GM12878 (cell line): ENCODE measurements around the gene CLK2. TPM values are rescaled to one million over a fixed set of nuclear protein-coding genes. Genes with fewer than 3 reads are reported as not detected.

Source experiments
- ATAC-seq: fragments of 200-7000 bp; cut with Tn5 transposase; 3 replicates; pipeline ENCODE4 v1.9.1; 2020; ENCODE audit warnings: mild to moderate bottlenecking, moderate library complexity
- BruUV-seq: library from RNA; stranded (reverse); fragments of 400-500 nt; replicated peaks from 2 replicates; lab custom pipeline; 2021; lab: Mats Ljungman, UMichigan
- CTCF ChIA-PET: fragments of 300-600 bp; sonication (Branson Sonifier 250); formaldehyde crosslinking; extraction: SDS; loops from one replicate; lab custom pipeline; 2021; ENCODE audit warnings: inconsistent platforms; lab: Yijun Ruan, JAX
- POLR2A ChIA-PET: fragments of 350-600 bp; formaldehyde crosslinking; extraction: SDS; loops from one replicate; lab custom pipeline; 2021; ENCODE audit warnings: inconsistent platforms; lab: Charles Lee
- RAD21 ChIA-PET: fragments of 300-600 bp; sonication (Branson Sonifier 250); formaldehyde crosslinking; loops from one replicate; lab custom pipeline; 2023; ENCODE audit warnings: antibody characterized with exemption; ENCODE audit not compliant: unreplicated experiment; lab: Charles Lee
- SMC1A ChIA-PET: fragments of 300-600 bp; sonication (Branson Sonifier 250); formaldehyde crosslinking; loops from one replicate; lab custom pipeline; 2023; ENCODE audit not compliant: unreplicated experiment, uncharacterized antibody; lab: Charles Lee
- DNase-seq: peaks from one replicate; pipeline ENCODE4 v3.0.0-alpha.2; 2011; ENCODE audit warnings: low read depth, low spot score
- FAIRE-seq: peaks from 3 replicates; lab custom pipeline; 2011; peaks lifted over from hg19 to GRCh38; lab: Jason Lieb, UNC
- H2AFZ ChIP-seq: 2 replicates; pipeline ENCODE4 v1.6.0; 2011; ENCODE audit warnings: low read depth, low read length, control low read depth; ENCODE audit not compliant: control insufficient read depth
- H3K27ac ChIP-seq: 2 replicates; pipeline ENCODE4 v1.5.1; 2011; ENCODE audit warnings: control low read depth; ENCODE audit not compliant: control insufficient read depth, insufficient read depth
- H3K27me3 ChIP-seq, 2 experiments: replicated peaks in 1 of 2; 2 replicates each; pipeline versions ENCODE4 v1.6.0 to v1.6.1; 2011; ENCODE audit warnings: low read length in 1 of 2; ENCODE audit not compliant: control insufficient read depth in 2 of 2, insufficient read depth in 2 of 2
- H3K36me3 ChIP-seq, 2 experiments: 2 replicates each; pipeline ENCODE4 v1.5.1; 2011; ENCODE audit warnings: low read length in 1 of 2; ENCODE audit not compliant: control insufficient read depth in 2 of 2, insufficient read depth in 2 of 2
- H3K4me1 ChIP-seq: 2 replicates; pipeline ENCODE4 v1.6.1; 2011; ENCODE audit warnings: mild to moderate bottlenecking, low read length, moderate library complexity, mixed read lengths; ENCODE audit not compliant: control insufficient read depth, insufficient read depth
- H3K4me2 ChIP-seq: 2 replicates; pipeline ENCODE4 v1.6.0; 2011; ENCODE audit warnings: control low read depth; ENCODE audit not compliant: control insufficient read depth, insufficient read depth
- H3K4me3 ChIP-seq: fragments of 200-600 bp; sonication (generic); 2 replicates; pipeline ENCODE4 v1.5.1; 2016
- H3K79me2 ChIP-seq: 2 replicates; pipeline ENCODE4 v1.6.0; 2011; ENCODE audit warnings: low read length; ENCODE audit not compliant: control insufficient read depth, insufficient read depth
- H3K9ac ChIP-seq: 2 replicates; pipeline ENCODE4 v1.8.0; 2011; ENCODE audit warnings: low read length, control low read depth, mixed read lengths; ENCODE audit not compliant: control insufficient read depth, insufficient read depth
- H3K9me3 ChIP-seq: replicated peaks from 3 replicates; pipeline ENCODE4 v1.5.1; 2011; ENCODE audit warnings: mild to moderate bottlenecking, low read length; ENCODE audit not compliant: control insufficient read depth, insufficient read depth
- H4K20me1 ChIP-seq: 2 replicates; pipeline ENCODE4 v1.6.0; 2011; ENCODE audit not compliant: control insufficient read depth, insufficient read depth
- BMI1 ChIP-seq: fragments of 450-650 bp; IDR thresholded peaks from 2 replicates; pipeline ENCODE4 v1.6.1; 2016; ENCODE audit warnings: mild to moderate bottlenecking, moderate library complexity, borderline replicate concordance
- CEBPZ ChIP-seq: fragments of 150-350 bp; IDR thresholded peaks from 2 replicates; pipeline ENCODE4 v1.6.1; 2016; ENCODE audit warnings: low read depth, low read length
- CHD2 ChIP-seq: IDR thresholded peaks from 2 replicates; pipeline ENCODE4 v1.6.1; 2011; ENCODE audit warnings: low read depth, low read length, improper control_type of control experiment, borderline replicate concordance
- CREM ChIP-seq: IDR thresholded peaks from 2 replicates; pipeline ENCODE4 v1.6.1; 2014; ENCODE audit warnings: antibody characterized with exemption, low read depth
- FOS ChIP-seq: IDR thresholded peaks from 3 replicates; pipeline ENCODE4 v1.6.1; 2011; ENCODE audit warnings: borderline replicate concordance; ENCODE audit not compliant: insufficient read length; ENCODE audit errors: extremely low read depth
- FOXM1 ChIP-seq: IDR thresholded peaks from 2 replicates; pipeline ENCODE4 v1.6.1; 2012; ENCODE audit warnings: low read depth, mild to moderate bottlenecking, inconsistent platforms, low read length, moderate library complexity
- NBN ChIP-seq: fragments of 450-650 bp; IDR thresholded peaks from 2 replicates; pipeline ENCODE4 v1.6.1; 2016
- RCOR1 ChIP-seq: conservative IDR thresholded peaks from 2 replicates; pipeline ENCODE4 v1.6.1; 2012; ENCODE audit warnings: low read depth, low read length, improper control_type of control experiment
- SREBF1 ChIP-seq: IDR thresholded peaks from 2 replicates; pipeline ENCODE4 v1.6.1; 2012; ENCODE audit warnings: mild to moderate bottlenecking, low read length
- SREBF2 ChIP-seq: IDR thresholded peaks from 2 replicates; pipeline ENCODE4 v1.6.1; 2012; ENCODE audit warnings: mild to moderate bottlenecking, low read length
- TBL1XR1 ChIP-seq: IDR thresholded peaks from 2 replicates; pipeline ENCODE4 v1.6.1; 2012; ENCODE audit warnings: low read depth, low read length, improper control_type of control experiment
- ZBTB4 ChIP-seq: fragments of 450-650 bp; formaldehyde crosslinking; IDR thresholded peaks from 2 replicates; pipeline ENCODE4 v1.4.0; 2022; ENCODE audit warnings: mild to moderate bottlenecking, moderate library complexity
- WGBS: methylation state at CpG from one replicate; pipeline ENCODE4 v1.1.6; 2016; ENCODE audit warnings: low lambda C conversion rate; ENCODE audit not compliant: insufficient replicate concordance, insufficient coverage; ENCODE audit errors: missing lambda C conversion rate; 5-methylcytosine and 5-hydroxymethylcytosine counted together
- in situ Hi-C: fragments of 300-500 bp; cut with MboI; formaldehyde crosslinking; loops from 9 replicates; pipeline ENCODE4 v1.14.3; 2018; ENCODE audit warnings: mixed read lengths
- intact Hi-C: fragments of 100-400 bp; cut with micrococcal nuclease; formaldehyde crosslinking; loops from one replicate; pipeline ENCODE4 v1.14.2; 2022; ENCODE audit not compliant: unreplicated experiment
- polyA plus RNA-seq, 11 experiments: library from polyadenylated mRNA; depleted of rRNA in 4 of 11; unstranded in 6 of 11; stranded (reverse) in 5 of 11; fragments of >200 nt; fragmentation: Nextera tagmentation in 4 of 11; fragmentation: Illumina TruSeq in 1 of 11; extraction: Ambion mirVana in 4 of 11; extraction: Trizol in 1 of 11; gene quantifications; 1 replicate in 1 of 11; 2 replicates in 10 of 11; pipeline versions ENCODE4 v1.2.1 to v1.2.3, GENCODE V29; 2011 to 2016; ENCODE audit warnings: inconsistent platforms in 2 of 11, missing spikeins in 2 of 11, low read depth in 1 of 11
- total RNA-seq, 4 experiments: library from RNA; depleted of rRNA in 3 of 4; stranded (reverse); fragments of >200 nt in 3 of 4; fragmentation: Illumina TruSeq in 1 of 4; extraction: Trizol in 1 of 4; gene quantifications; 2 replicates each; pipeline versions ENCODE4 v1.2.1 to v1.2.3, GENCODE V29; 2013 to 2021
- TF ChIP-seq, protein P1 (sequence below), 3 experiments: IDR thresholded peaks in 2 of 3; conservative IDR thresholded peaks in 1 of 3; 2 replicates each; pipeline ENCODE4 v1.5.1; 2011; ENCODE audit warnings: low read depth in 3 of 3, low read length in 3 of 3, mild to moderate bottlenecking in 3 of 3, control low read depth in 2 of 3, moderate library complexity in 2 of 3, inconsistent platforms in 1 of 3, mixed read lengths in 1 of 3; ENCODE audit not compliant: control insufficient read depth in 2 of 3, insufficient read depth in 1 of 3; ENCODE audit errors: extremely low read depth in 1 of 3
- TF ChIP-seq, protein P2 (sequence below): fragments of 450-650 bp; IDR thresholded peaks from 2 replicates; pipeline ENCODE4 v1.6.1; 2017; ENCODE audit warnings: borderline replicate concordance

CLK2 gene
- total and polyA plus RNA-seq, 10 of the 15 experiments (the other 5 are each of a cell fraction or from before 2014, with no cell fraction given) = 11.1 to 83.7 (median 36.7) TPM

- H3K4me3 ChIP-seq = peak overlapping the region; percentile 88
- WGBS = under 1% methylated on average over 26 of the region's 28 CpGs
- TF ChIP-seq RCOR1 (no peak), BMI1 (no peak), CEBPZ (no peak), FOXM1 (no peak), SREBF1 (no peak), NBN (no peak), ZBTB4 (CRISPR knock-in tag) (no peak), TBL1XR1 (no peak), CREM (no peak), SREBF2 (no peak), FOS (no peak), CHD2 (no peak)
- TF ChIP-seq, protein P1, sequence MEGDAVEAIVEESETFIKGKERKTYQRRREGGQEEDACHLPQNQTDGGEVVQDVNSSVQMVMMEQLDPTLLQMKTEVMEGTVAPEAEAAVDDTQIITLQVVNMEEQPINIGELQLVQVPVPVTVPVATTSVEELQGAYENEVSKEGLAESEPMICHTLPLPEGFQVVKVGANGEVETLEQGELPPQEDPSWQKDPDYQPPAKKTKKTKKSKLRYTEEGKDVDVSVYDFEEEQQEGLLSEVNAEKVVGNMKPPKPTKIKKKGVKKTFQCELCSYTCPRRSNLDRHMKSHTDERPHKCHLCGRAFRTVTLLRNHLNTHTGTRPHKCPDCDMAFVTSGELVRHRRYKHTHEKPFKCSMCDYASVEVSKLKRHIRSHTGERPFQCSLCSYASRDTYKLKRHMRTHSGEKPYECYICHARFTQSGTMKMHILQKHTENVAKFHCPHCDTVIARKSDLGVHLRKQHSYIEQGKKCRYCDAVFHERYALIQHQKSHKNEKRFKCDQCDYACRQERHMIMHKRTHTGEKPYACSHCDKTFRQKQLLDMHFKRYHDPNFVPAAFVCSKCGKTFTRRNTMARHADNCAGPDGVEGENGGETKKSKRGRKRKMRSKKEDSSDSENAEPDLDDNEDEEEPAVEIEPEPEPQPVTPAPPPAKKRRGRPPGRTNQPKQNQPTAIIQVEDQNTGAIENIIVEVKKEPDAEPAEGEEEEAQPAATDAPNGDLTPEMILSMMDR (IDR thresholded peaks at IDR 0.05 in 2 of 3, conservative IDR thresholded peaks at IDR 0.05 in 1 of 3; ENCODE audit: control insufficient read depth in 2 of 3, extremely low read depth in 1 of 3, insufficient read depth in 1 of 3, low read depth in 3 of 3, low read length in 3 of 3) = no peak
- TF ChIP-seq, protein P2, sequence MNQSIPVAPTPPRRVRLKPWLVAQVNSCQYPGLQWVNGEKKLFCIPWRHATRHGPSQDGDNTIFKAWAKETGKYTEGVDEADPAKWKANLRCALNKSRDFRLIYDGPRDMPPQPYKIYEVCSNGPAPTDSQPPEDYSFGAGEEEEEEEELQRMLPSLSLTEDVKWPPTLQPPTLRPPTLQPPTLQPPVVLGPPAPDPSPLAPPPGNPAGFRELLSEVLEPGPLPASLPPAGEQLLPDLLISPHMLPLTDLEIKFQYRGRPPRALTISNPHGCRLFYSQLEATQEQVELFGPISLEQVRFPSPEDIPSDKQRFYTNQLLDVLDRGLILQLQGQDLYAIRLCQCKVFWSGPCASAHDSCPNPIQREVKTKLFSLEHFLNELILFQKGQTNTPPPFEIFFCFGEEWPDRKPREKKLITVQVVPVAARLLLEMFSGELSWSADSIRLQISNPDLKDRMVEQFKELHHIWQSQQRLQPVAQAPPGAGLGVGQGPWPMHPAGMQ = no peak
Observed at GRCh38 chr1:155322571-155322952, 49.3 kb upstream of the CLK2 start.

More at GRCh38 chr1:155322571-155322952, 49.3 kb upstream of the CLK2 start:
- Histone ChIP-seq H3K27me3 (no peaks in the 10 kb centered on the region), H3K9ac (no peak overlapping the region), H4K20me1 (no peaks in the 10 kb centered on the region), H3K36me3 (peaks cover 7 to 15% of the 10 kb centered on the region in 2 experiments), H3K79me2 (no peaks in the 10 kb centered on the region; the same call in 1 of the 2 replicates), H3K27ac (no peak overlapping the region), H3K9me3 (no peaks in the 10 kb centered on the region), H2AFZ (peak overlapping the region; percentile 17; the same call in 1 of the 2 replicates), H3K4me2 (peak overlapping the region; percentile 90), H3K4me1 (peaks cover 7% of the 10 kb centered on the region)
- DNase-seq (no peak), FAIRE-seq (no peak), ATAC-seq (no peak)
- intact Hi-C loops = loop anchor here (2.0 to 5.0 kb wide), 2 partner anchors 116 to 270 kb away; partner anchors contain the start of gene THBS3
- ChIA-PET POLR2A (interaction anchor here (0.7 to 4.3 kb wide), 8 partner anchors 12 to 114 kb away, joined by 3 to 28 read pairs (median 4); partner anchors contain the start of genes CLK2, MTX1 and THBS3), SMC1A (interaction anchor here (0.8 to 6.8 kb wide), 11 partner anchors 10 to 182 kb away, joined by 3 to 57 read pairs (median 6); partner anchors contain the start of genes CLK2, FDPS, HCN3 and PKLR), CTCF (interaction anchor here (0.7 to 9.6 kb wide), 16 partner anchors 11 to 277 kb away, joined by 3 to 225 read pairs (median 8); partner anchors contain the start of genes CLK2, ENTREP3, FDPS and KRTCAP2), RAD21 (interaction anchor here (1.5 to 5.4 kb wide), 4 partner anchors 17 to 71 kb away, joined by 6 to 81 read pairs (median 10); partner anchors contain the start of gene CLK2)
- BruUV-seq = no TSS peak
- in situ Hi-C loops = no loop called here
